SK-N-SH treated with all-trans-retinoic acid at 6 μM for 48 hours (cell line): ENCODE results near the gene FMO5.

Source experiments
- ATAC-seq: fragments of 200-7000 bp; cut with Tn5 transposase; 3 replicates; pipeline ENCODE4 v1.9.1; 2020; ENCODE audit warnings: mild to moderate bottlenecking, moderate library complexity
- ARNTL ChIP-seq: fragments of 450-650 bp; formaldehyde crosslinking; IDR thresholded peaks from 2 replicates; pipeline ENCODE4 v1.5.0; 2020; ENCODE audit warnings: low read depth, mild to moderate bottlenecking, moderate library complexity, borderline replicate concordance
- BACH2 ChIP-seq: fragments of 250-450 bp; sonication (Bioruptor Pico); IDR thresholded peaks from 2 replicates; pipeline ENCODE4 v1.9.0; 2021; ENCODE audit warnings: mild to moderate bottlenecking, borderline replicate concordance
- CREB5 ChIP-seq: fragments of 250-450 bp; sonication (Bioruptor Pico); IDR thresholded peaks from 2 replicates; pipeline ENCODE4 v1.5.1; 2020; ENCODE audit warnings: low read depth, mild to moderate bottlenecking, moderate library complexity
- CSRNP3 ChIP-seq: fragments of 250-450 bp; sonication (Bioruptor Pico); IDR thresholded peaks from 2 replicates; pipeline ENCODE4 v1.5.1; 2021; ENCODE audit warnings: mild to moderate bottlenecking, moderate library complexity
- ESRRG ChIP-seq: fragments of 250-450 bp; sonication (Bioruptor Pico); IDR thresholded peaks from 2 replicates; pipeline ENCODE4 v1.6.1; 2021; ENCODE audit warnings: mild to moderate bottlenecking
- GLIS3 ChIP-seq: fragments of 250-450 bp; sonication (Bioruptor Pico); IDR thresholded peaks from 2 replicates; pipeline ENCODE4 v1.5.0; 2020; ENCODE audit warnings: mild to moderate bottlenecking, moderate library complexity
- ISL1 ChIP-seq: fragments of 250-450 bp; sonication (Bioruptor Pico); IDR thresholded peaks from 2 replicates; pipeline ENCODE4 v2.1.2; 2022; ENCODE audit warnings: mild to moderate bottlenecking, moderate library complexity
- PATZ1 ChIP-seq: fragments of 250-450 bp; sonication (Bioruptor Pico); IDR thresholded peaks from 2 replicates; pipeline ENCODE4 v1.8.0; 2020; ENCODE audit warnings: mild to moderate bottlenecking, moderate library complexity, borderline replicate concordance
- POU6F1 ChIP-seq: fragments of 250-450 bp; sonication (Bioruptor Pico); IDR thresholded peaks from 2 replicates; pipeline ENCODE4 v1.8.0; 2021; ENCODE audit warnings: low read depth, mild to moderate bottlenecking, moderate library complexity, borderline replicate concordance
- PPARA ChIP-seq: fragments of 250-450 bp; sonication (Bioruptor Pico); IDR thresholded peaks from 2 replicates; pipeline ENCODE4 v1.5.0; 2020; ENCODE audit warnings: mild to moderate bottlenecking, borderline replicate concordance
- RARB ChIP-seq: fragments of 250-450 bp; sonication (Bioruptor Pico); IDR thresholded peaks from 2 replicates; pipeline ENCODE4 v1.8.0; 2021; ENCODE audit warnings: mild to moderate bottlenecking, moderate library complexity
- SNAI2 ChIP-seq: fragments of 250-450 bp; sonication (Bioruptor Pico); IDR thresholded peaks from 2 replicates; pipeline ENCODE4 v1.5.0; 2020; ENCODE audit warnings: mild to moderate bottlenecking, moderate library complexity
- TCF4 ChIP-seq: fragments of 250-450 bp; sonication (Bioruptor Pico); IDR thresholded peaks from 2 replicates; pipeline ENCODE4 v1.8.0; 2021; ENCODE audit warnings: mild to moderate bottlenecking, moderate library complexity, borderline replicate concordance
- TOX ChIP-seq: fragments of 250-450 bp; sonication (Bioruptor Pico); IDR thresholded peaks from 2 replicates; pipeline ENCODE4 v1.8.0; 2021; ENCODE audit warnings: mild to moderate bottlenecking, moderate library complexity, borderline replicate concordance
- TSHZ2 ChIP-seq: fragments of 250-450 bp; sonication (Bioruptor Pico); IDR thresholded peaks from 2 replicates; pipeline ENCODE4 v1.5.0; 2020; ENCODE audit warnings: mild to moderate bottlenecking, moderate library complexity
- ZC3H10 ChIP-seq: fragments of 250-450 bp; sonication (Bioruptor Pico); IDR thresholded peaks from 2 replicates; pipeline ENCODE4 v1.5.1; 2021; ENCODE audit warnings: mild to moderate bottlenecking, moderate library complexity
- ZFP3 ChIP-seq: fragments of 250-450 bp; sonication (Bioruptor Pico); IDR thresholded peaks from 2 replicates; pipeline ENCODE4 v1.5.0; 2020; ENCODE audit warnings: mild to moderate bottlenecking, moderate library complexity
- ZFP30 ChIP-seq: fragments of 450-650 bp; formaldehyde crosslinking; IDR thresholded peaks from 2 replicates; pipeline ENCODE4 v1.5.0; 2022; ENCODE audit warnings: mild to moderate bottlenecking, moderate library complexity
- ZNF70 ChIP-seq: fragments of 450-650 bp; formaldehyde crosslinking; IDR thresholded peaks from 2 replicates; pipeline ENCODE4 v1.5.0; 2020; ENCODE audit warnings: mild to moderate bottlenecking, moderate library complexity
- ZNF8 ChIP-seq: fragments of 450-650 bp; formaldehyde crosslinking; IDR thresholded peaks from 2 replicates; pipeline ENCODE4 v1.5.0; 2020; ENCODE audit warnings: mild to moderate bottlenecking, moderate library complexity

Gene FMO5

GRCh38 chr1:147167365-147167764 lies 57.8 kb downstream of the FMO5 start:
- peak; percentile 74 for ATAC-seq
- TF ChIP-seq CSRNP3 (no peak), ZNF8 (no peak), ISL1 (CRISPR knock-in tag) (no peak), PPARA (CRISPR knock-in tag) (no peak), GLIS3 (CRISPR knock-in tag) (no peak), TOX (peak; percentile 62; the same call in 1 of the 2 replicates), ZC3H10 (peak; percentile 82), POU6F1 (peak; percentile 70; the same call in 1 of the 2 replicates), ZNF70 (no peak), CREB5 (CRISPR knock-in tag) (no peak), ESRRG (CRISPR knock-in tag) (no peak)

GRCh38 chr1:147163019-147163418 lies 62.1 kb downstream of the FMO5 start:
- no peak for ATAC-seq

More at GRCh38 chr1:147163019-147163418, 62.1 kb downstream of the FMO5 start:
- no peak for TF ChIP-seq BACH2 (CRISPR knock-in tag)
- no peak for TF ChIP-seq TSHZ2 (CRISPR knock-in tag)
- TF ChIP-seq TOX: no peak
- no peak for TF ChIP-seq RARB
- no peak for TF ChIP-seq GLIS3 (CRISPR knock-in tag)
- no peak for TF ChIP-seq CREB5 (CRISPR knock-in tag)
- TF ChIP-seq POU6F1: no peak
- no peak for TF ChIP-seq PPARA (CRISPR knock-in tag)
- TF ChIP-seq ARNTL (CRISPR knock-in tag): no peak
- no peak for TF ChIP-seq ESRRG (CRISPR knock-in tag)
- no peak for TF ChIP-seq ZFP30 (CRISPR knock-in tag)
- TF ChIP-seq ZC3H10: no peak
- TF ChIP-seq PATZ1 (CRISPR knock-in tag): no peak
- TF ChIP-seq ISL1 (CRISPR knock-in tag): no peak
- TF ChIP-seq SNAI2 (CRISPR knock-in tag): no peak
- no peak for TF ChIP-seq CSRNP3
- TF ChIP-seq ZFP3 (CRISPR knock-in tag): no peak
- no peak for TF ChIP-seq TCF4 (CRISPR knock-in tag)
- no peak for TF ChIP-seq ZNF70
- TF ChIP-seq, all 23 proteins: peak for 0
